GM12872 (cell line): ENCODE data around the gene USP24.

ENCODE experiments used
- CTCF ChIP-seq: IDR thresholded peaks from 3 replicates; pipeline ENCODE4 v1.5.1; 2011; ENCODE audit warnings: low read depth, mild to moderate bottlenecking, low read length, moderate library complexity; ENCODE audit not compliant: insufficient read depth

Gene USP24

DNA sequence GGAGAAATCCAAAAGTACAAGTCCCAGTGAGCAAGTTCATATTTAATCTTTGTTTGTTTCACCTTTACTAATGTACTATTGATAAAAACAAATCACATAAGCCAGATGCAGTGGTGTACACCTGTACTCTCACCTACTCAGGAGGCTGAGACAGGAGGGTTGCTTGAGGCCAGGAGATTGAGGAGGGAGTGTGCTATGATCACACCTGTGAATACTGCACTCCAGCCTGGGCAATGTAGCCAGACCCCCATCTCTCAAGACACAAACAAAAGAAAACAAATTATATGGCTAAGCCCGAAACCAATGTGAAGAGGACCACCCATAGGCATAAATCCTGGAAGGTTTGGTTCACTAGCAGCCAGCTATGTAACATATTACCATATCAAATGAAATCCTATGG, 9.6 kb upstream of the USP24 start:
- no peak for TF ChIP-seq CTCF

DNA sequence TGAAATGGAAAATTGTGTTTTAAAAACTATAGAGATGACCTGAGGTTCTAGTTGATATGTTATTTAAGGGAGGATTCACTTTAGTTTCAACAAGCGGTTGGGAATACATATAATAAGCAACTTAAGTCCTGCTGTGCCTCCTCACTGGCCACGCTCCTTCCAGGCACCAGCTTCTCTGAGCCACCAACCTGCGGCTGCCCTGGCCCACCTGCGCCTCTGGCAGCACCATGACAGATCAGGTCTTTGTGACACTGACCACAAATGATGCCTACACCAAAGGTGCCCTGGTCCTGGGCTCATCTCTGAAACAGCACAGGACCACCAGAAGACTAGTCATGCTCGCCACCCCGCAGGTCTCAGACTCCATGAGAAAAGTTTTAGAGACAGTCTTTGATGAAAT, 7.0 kb upstream of the USP24 start:
- TF ChIP-seq CTCF, result no peak

DNA sequence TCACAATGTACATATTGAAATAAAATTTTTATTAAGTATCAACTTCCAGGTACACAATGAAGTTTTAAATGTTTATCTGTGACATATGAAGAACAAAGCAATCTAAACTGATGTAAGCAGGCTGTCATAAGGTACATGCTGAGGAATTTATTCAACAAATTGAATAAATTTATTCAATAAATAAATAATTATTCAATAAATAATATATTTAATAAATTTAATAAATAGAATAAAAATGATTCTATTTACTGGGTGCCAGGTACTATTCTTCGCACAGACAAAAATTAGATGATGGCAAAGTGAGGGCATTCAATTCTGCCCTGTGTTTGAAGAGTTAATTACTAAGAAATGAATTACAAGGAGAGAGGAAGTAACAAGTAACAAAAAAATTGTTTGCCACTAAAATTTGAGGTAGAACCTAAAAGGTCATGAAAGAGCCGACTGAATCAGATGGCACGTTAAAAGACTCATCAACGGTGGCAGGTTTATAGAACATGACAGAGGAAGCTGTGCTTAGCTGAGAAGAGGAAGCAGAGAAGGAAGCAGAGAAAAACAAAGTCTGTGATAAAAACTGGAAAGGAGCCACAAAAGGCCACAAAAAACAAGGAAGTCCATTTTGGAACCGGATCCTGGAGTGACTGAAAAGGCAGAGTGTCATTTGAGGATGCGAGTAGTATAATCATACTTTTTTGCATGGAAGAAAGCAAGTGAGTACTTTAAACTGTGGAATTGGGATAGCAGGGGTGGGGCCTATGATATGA, 2.2 kb upstream of the USP24 start:
- TF ChIP-seq CTCF, result no peak

- TF ChIP-seq CTCF, result no peak
Measured at GRCh38 chr1:55216096-55216495, 932 bp upstream of the USP24 start.

GRCh38 chr1:55214934-55215193, 300 bp downstream of the USP24 start:
- no peak for TF ChIP-seq CTCF

- no peak for TF ChIP-seq CTCF
Measured at GRCh38 chr1:55214212-55214933, 791 bp downstream of the USP24 start.

DNA sequence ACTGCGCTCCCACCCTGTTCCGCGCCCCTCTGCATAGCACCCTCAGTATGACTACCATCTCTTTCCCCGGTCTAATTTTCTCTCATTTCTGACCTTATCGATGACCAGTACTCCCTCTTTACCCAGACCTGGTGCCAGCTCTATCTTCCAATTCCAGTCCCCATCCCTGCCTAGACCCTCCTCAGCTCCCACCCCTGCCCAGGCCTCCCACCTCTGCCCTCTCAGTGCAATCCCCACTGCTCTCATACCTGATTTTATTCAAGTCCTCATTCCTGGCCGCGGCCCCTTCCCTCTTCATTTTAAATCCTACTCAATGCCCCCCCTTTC, 1.3 kb downstream of the USP24 start:
- TF ChIP-seq CTCF, result no peak
